SIG-M5 treated with dmso at 0.1 percent for 504 hours (cell line): ENCODE measurements around the gene ASZ1.

Experiments used
- DNase-seq: peaks from one replicate; lab custom pipeline; 2025; ENCODE audit not compliant: unreplicated experiment; lab: John Stamatoyannopoulos, UW

ASZ1 gene

GRCh38 chr7:117347962-117348672 is 79.2 kb downstream of the ASZ1 start:
- DNase-seq = no peak

- no peak for DNase-seq
Observed at GRCh38 chr7:117347480-117347879, 79.8 kb downstream of the ASZ1 start.

- DNase-seq = no peak
Observed at GRCh38 chr7:117346161-117346560, 81.1 kb downstream of the ASZ1 start.

- no peak for DNase-seq
Observed at GRCh38 chr7:117338020-117338419, 89.3 kb downstream of the ASZ1 start.

- no peak for DNase-seq
Observed at GRCh38 chr7:117333168-117333567, 94.1 kb downstream of the ASZ1 start.

- no peak for DNase-seq
Observed at GRCh38 chr7:117332031-117332430, 95.3 kb downstream of the ASZ1 start.

GRCh38 chr7:117325836-117326235 is 101.5 kb downstream of the ASZ1 start:
- DNase-seq = no peak

GRCh38 chr7:117324960-117325359 is 102.3 kb downstream of the ASZ1 start:
- DNase-seq = no peak

- no peak for DNase-seq
Observed at GRCh38 chr7:117323851-117324711, 103.2 kb downstream of the ASZ1 start.

- no peak for DNase-seq
Observed at GRCh38 chr7:117323305-117323850, 103.9 kb downstream of the ASZ1 start.

- no peak for DNase-seq
Observed at GRCh38 chr7:117322741-117323304, 104.5 kb downstream of the ASZ1 start, which contains the start of gene WNT2. Gene WNT2, minus strand, starts transcription at chr7:117323058. Its CDS starts 69 bp downstream, at chr7:117322989.

- no peak for DNase-seq
Observed at GRCh38 chr7:117320523-117320922, 106.8 kb downstream of the ASZ1 start.

GRCh38 chr7:117319181-117319580 is 108.1 kb downstream of the ASZ1 start:
- no peak for DNase-seq

GRCh38 chr7:117313582-117313981 is 113.7 kb downstream of the ASZ1 start:
- no peak for DNase-seq
